Measurements from ENCODE around the gene ADAMTS4. TPM values are rescaled to one million over a fixed set of nuclear protein-coding genes. Genes with fewer than 3 reads are reported as not detected.

ADAMTS4 gene
- total RNA-seq, 1 donor from 2014 or later: 1.3 TPM

DNA sequence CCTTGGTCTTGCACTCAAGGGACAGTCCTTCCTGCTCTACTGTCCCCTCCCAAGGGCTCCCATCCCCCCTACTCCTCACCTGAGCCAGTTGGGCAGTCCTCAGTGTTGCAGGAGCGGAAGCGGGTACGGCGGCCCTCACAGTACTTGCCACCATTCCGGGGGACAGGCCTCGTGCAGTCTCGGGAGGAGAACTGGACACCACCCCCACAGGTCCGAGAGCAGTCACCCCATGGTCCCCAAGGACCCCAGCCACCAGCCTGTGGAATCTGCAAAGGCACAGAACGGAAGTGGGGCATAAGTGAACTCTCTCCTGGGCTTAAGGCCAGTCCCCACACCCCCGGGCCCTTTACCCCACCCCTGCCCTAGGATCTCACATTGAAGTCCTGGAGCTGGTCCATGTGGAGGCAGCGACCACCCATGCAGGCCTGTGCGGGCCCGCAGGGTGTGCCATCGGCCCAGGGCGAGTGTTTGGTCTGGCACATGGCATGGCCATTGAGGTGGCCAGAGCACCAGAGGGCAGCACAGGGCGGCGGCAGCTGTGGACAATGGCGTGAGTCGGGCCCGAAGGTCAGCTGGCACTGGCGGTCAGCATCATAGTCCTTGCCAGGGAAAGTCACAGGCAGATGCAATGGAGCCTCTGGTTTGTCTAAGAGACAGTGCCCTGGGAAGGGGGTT is 5.2 kb downstream of the ADAMTS4 start:
- no peak for ATAC-seq

DNA sequence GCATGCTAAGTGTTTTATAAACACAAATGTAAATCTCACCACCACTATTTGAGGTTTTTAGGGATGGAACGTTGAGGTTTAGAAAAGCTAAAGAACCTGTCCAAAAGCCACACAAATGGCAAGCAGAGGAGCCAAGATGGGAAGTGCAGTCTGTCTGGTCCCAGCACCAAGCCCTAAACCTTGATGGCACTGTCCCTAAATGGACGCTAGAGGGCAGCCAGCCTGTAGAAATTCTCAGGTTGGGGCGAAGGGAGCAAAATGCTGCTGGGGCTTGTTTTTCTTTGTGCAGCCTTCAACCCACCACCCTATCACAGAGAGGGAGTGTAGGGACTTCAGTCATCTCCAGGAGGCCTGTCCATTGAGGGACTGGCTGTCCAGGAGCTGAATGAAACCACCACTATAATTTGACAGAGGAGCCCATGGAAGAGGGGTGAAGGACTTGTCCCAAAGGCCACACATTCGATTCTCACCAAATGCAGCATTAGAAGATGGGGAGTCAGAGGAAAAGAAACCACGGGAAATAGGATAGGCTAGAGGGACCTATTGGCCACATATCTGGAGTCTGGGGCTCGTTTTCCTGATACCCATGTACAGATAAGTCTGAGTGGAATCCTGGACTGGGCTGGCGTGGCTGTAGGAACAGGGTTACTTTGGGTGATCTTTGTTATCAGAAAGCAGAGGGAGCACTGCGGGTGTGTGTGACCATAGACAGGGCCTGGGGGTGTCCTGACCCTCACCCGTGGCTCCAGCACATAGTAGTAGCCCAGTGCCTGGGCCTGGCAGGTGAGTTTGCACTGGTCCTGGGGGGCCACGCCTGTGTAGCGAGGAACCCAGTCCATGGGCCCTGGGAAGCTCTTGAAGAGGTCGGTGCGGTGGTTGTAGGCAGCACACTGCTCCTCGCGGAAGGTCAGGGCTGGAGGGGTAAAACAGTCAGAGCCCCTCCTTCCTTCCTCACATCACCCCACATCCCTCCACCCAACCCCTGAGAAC is 6.1 kb downstream of the ADAMTS4 start:
- peak; percentile 65 for ATAC-seq

DNA sequence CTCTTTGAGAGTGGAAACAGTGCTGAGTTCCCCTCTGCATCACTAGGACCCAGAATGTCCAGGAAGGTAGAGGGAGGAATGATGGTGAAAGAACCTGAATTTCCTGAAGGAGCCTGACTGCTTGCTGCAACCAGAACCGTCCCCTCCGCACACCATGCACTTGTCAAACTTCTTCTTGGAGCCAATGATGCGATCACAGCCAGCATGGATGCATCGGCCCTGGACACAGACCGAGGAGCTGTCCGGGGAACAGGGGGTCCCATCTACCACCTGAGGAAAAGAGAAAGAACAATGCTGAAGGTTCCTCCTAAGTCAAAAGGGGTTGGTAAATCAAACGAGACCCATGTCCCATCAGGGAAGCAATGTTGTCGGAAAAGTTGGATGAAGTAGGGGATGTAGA is 6.9 kb downstream of the ADAMTS4 start:
- no peak for ATAC-seq

DNA sequence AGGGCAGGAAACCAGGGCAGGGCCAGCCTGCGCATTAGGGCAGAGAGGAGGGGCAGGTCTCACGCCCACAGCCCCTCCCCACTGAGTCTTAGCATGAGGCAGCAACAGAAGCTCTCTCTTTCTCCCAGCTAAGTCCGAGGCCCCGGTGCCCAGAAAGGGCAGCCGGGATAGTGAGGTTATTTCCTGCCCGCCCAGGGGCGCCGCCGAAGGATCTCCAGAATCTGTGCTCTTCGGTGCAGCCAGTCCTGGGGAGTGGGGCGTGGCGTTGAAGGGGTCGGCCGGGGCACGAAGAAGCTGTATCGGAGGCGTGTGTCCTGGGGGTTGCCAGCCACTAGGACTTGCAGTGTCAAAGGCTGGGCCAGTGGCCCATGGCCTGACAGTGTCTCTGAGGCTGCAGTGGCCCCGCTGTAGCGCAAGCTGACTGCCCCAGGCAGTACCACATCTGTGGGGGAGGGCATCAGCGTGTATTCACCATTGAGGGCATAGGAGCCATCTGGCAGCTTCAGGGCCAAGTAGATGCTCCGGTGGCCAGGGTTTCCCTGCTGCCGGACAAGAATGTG is 7.8 kb downstream of the ADAMTS4 start:
- no peak for ATAC-seq

DNA sequence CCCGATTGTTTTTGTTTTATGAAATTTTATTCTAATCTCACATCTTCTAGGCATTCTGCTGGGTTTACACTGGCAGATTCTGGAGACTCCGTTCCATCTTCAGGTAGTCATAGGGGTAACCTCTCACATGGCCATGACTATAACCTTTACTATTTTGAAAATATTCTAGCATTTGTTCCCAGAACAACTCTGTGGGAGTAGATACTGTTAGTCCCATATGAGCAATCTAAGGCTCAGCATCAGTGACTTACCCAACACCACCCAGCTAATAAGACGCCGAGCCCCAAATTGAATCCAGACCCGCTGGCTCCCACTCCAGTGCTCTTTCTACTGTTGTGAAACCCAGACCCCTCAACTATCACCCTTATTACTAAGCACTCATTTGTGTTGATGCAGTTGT is 9.8 kb downstream of the ADAMTS4 start:
- ATAC-seq: no peak

DNA sequence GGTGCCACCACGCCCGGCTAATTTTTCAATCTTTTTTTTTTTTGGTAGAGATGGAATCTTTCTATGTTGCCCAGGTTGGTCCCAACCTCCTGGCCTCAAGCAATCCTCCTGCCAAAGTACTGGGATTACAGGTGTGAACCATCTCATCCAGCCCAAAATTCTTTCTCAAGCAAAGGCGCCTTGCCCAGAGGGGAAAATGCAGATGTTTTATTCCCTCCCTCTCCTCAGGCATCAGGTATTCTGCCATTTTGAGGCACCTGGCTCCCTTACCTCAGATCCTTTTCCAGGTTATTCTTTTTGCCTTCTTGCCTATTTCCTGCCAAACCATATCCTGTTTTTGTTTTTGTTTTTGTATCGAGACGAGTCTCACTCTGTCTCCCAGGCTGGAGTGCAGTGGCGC is 10.5 kb downstream of the ADAMTS4 start:
- ATAC-seq: no peak

DNA sequence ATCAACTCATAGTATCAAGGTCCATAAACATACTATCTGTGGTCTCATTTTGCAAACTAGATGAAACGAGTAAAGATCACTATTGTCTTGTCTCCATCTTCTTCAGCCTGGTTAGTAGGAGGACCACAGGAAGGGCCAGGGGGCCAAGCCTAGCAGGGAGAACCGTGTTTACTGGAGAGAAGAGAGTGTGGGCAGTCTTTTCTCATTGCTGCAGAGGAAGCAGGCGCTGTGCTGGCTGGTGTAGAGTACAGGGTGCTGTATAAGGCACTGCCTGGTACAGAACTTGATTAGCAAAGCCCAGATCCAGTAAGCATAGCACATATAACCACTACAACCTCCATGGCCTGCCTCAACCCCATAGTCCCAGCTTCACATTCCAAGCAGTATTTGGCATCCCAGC is 11.5 kb downstream of the ADAMTS4 start:
- ATAC-seq: peak; percentile 17

DNA sequence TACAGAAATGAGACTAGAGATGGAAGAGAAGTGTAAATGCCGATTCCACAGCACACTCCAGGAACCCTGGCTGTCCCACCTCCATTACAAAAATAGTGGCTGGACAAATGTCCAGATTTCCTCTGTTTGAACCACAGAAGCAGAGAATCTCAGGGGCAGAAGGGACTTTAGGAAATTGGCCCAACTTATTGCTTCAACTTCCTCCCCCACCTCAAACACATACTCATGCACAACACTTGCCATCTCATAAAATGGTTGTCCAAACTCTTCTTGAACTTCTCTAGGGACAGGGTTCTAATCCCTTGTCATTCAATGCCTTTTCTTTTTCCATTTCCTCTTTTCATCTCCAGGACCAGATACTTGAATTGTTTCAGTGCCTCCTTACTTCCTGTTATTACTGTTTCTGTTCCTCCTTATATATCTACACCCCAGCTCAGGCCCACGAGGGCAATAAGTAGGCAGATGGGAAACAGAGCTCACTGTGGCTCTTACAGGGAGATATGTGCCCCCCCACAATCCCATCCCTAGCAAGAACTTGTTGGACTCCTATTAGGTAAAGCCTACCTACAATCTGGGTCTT is 13.0 kb downstream of the ADAMTS4 start:
- peak; percentile 27 for ATAC-seq

DNA sequence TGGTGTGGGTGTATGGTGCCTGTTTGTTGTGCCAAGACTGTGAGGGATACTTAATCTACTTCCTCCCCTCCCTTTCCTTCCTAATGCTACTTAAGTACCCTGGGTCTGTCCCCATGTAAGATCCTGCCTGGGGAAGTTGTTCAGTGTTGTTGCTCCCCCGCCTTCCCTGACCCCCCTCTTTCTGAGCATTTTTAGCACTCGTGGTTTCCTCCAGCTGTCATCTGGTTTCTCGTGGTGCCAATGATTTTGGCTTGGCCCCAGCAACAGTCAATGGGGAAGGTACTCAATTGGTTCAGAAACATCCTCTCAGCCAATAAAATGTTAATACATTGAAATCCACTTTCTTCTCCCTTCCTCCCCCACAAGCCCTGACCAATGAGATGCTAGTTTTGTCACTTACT is 13.6 kb downstream of the ADAMTS4 start:
- ATAC-seq: peak; percentile 57

DNA sequence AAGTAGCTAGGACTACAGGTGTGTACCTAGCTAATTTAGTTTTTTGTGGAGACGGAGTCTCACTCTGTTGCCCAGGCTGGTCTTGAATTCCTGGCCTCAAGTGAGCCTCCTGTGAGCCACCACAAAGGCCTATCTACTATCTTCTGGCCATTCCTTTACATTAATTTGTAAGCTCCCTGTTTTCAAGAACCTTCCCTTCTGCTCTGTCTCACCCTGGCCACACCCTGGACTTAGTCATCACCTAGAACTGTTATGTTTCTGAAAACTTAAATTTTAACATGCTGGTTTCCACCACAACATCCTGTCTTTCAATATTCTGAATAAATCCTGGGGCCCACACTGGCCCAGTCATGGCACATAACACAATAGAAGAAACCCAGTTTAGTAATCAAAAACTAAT is 16.6 kb downstream of the ADAMTS4 start:
- ATAC-seq: peak; percentile 18

DNA sequence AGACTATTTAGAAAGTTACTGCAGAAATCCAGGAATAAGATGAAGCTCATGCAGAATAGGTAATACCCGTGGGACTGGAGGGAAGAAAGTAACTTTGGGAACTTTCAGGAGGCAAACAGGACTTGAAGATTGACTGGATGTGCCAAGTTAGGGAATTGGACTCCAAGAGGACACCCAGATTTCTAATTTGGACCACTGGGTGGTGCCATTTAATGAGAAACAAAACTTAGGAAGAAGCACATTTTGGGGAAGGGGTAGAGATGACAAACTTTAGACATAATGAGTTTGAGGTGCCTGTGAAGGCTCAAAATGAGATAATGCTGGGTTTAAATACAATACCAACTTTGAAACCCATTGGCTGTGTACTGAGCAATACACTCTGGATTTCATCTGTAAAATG is 18.2 kb downstream of the ADAMTS4 start:
- no peak for ATAC-seq

DNA sequence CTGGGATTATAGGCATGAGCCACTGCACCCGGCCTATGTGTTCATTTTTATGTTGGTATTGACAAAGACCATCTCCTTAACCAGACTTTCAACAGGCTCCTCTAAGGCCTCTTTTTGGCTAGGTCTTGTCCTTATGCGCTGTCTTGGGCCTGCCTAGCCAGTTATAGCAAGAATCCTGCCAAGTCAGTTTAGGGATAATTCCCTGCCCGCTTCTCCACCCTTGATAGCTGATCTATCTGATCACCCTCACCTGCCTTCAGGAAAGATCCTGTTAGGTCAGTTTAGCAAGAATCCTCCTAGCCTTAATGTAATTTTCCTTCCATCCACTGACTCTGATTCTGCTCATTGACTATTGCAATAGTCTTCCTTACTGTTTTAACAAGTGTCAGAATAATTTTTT is 19.2 kb downstream of the ADAMTS4 start:
- ATAC-seq: peak; percentile 76

DNA sequence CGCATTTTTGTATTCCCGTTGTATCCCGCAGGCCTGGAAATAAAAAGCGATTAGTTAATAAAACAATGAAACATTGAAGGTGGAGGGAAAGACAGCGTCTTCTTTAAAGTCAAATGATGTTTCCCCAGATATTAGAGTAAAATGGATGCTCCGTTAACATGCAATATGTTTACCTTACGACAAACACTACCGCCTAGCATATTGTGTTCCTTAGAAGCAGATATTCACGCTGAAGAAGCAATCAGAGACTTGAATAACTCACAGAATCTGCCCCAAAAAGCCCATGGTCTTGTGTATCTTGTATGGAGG is 21.0 kb downstream of the ADAMTS4 start:
- no peak for ATAC-seq

DNA sequence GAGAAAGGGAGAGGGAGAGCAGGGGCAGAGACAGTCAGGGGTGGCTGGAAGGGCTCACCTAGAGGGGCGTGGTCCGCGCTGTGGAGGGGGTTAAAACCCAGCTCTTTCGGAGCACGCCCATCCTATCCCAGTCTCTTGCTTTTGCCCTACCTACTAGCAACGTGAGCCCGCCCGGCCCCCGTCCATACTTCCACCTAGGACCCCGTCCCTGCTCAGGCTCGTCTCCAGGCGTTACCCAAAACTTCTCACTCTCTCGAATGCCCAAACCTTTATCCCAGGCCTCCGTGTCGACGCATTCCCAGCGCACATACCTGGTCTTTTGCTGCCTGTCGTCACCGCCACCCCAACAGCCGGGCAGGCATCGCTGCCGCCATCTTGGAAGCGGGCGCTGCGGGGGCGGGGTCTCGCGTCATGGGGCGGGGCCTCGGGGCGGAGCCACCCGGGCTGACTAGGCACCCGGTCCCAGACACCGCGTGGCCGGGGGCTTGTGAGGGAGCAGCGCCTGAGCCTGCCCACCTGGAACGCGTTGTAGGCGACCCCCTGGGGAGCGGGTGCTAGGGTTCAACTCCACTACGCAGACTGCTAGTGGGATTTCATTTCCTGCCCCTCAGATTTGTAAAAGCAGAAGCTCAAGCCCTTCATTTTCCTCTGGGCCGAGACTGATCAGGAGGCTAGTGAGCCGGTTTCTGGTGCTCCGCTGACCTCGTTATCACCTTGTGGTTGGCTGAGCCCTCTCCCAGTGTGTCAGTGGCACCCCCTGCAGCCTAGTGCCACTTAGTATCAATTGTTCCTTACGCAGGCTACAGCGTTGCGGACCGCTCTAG is 21.5 kb downstream of the ADAMTS4 start, which contains the start of gene B4GALT3:
B4GALT3 (minus strand) TSS at position 396 of the 824 bp plus-strand sequence. CDS start 1,447 bp downstream, outside the sequence.
- peak; percentile 87 for ATAC-seq

DNA sequence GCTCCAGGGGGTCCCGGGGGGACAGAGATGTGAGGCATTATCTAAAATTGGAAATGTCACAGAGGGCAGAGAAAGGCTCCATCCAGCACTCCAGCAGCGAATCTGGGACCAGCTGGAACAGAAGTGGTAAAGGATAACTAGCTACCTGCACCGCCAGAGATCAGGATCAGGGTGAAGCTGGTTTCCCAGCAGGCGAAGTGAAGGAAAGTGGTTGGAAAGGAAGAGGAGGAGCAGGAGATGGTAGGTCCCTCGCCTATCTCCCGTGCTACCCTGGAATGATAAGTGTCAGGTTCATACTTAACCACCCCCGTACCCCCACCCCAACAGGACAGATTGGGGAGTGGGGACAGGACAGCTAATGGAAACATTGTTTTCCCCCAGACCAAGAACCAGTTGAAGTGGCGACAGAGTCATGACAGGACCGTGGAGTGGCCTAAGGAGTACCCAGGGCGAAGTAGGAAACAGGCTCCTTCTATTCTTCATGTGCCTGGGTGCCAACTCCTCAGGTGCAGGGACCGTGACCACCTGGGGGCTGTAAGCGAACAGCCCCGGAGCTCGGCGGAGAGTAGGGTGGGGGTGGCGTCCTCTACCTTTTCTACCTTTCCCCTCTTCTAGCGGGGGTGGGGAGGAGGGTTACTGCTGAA is 22.3 kb downstream of the ADAMTS4 start:
- peak; percentile 21 for ATAC-seq

DNA sequence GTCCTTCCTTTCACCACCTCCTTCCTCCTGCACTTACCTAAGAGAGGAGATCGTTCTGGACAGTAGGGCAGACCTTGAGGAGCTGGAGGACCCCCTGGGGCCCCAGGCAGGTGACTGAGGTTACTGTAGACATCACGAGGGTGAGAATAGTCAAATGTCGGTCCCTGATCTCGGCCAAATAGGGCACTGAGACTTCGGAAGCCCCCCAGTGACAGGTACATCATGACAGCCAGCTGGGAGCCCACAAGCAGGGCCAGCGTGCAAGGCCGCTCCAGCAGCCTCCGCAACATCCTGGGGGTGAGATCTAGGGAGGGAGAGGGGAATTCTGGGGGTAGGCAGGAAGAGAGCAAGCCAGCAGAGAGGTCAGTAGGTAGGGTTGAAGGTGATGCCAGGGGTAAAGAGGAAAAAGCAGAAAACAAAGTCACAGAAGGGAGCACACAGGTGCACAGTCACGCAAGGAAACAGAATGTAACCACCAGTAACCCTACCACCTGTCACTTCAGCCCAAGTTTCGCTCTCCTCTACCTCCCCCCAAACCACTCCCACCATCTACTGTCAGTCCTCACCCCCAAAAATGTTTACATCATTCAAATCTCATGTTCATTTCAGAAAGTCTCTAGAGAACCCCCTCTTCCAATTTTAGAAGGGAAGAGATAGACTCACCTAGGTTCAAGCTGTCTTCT is 22.9 kb downstream of the ADAMTS4 start:
- no peak for ATAC-seq

DNA sequence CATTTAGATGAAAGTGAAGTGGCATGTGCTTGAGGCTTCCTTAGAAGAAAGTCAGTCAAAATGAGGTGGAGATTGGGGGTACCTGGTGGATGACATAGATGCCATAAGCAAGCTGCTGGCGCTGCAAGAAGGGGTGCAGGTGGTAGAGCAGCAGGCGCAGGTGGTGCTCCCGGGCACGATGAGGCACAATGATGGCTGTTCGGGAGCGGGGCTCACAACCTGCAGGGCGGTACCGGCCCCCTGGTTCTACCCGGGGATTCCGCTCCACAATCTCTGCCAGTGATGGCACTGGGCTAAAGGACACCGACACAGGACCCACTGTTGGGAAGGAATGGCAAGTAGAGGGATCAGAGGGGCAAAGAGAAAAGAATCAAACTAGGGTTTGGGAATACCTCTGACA is 23.9 kb downstream of the ADAMTS4 start:
- ATAC-seq: no peak

DNA sequence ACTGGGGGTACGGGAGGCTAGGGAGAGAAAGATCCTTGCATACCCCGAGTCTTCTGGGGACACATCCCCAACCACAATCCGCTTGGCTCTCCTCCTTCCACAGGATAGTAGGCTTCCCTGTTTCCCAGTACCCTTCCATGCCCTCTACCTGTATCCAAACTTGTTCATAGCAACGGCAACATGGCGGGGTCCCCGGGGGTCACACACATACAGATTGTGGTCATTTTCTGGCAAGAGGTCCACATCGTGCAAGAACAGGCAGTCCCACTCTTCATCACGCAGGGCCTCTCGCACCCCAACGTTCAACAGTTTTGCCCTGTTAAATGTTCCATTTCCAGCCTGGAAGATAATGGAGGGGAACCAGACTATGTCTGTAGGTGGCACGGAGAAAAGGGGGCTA is 25.1 kb downstream of the ADAMTS4 start:
- no peak for ATAC-seq

DNA sequence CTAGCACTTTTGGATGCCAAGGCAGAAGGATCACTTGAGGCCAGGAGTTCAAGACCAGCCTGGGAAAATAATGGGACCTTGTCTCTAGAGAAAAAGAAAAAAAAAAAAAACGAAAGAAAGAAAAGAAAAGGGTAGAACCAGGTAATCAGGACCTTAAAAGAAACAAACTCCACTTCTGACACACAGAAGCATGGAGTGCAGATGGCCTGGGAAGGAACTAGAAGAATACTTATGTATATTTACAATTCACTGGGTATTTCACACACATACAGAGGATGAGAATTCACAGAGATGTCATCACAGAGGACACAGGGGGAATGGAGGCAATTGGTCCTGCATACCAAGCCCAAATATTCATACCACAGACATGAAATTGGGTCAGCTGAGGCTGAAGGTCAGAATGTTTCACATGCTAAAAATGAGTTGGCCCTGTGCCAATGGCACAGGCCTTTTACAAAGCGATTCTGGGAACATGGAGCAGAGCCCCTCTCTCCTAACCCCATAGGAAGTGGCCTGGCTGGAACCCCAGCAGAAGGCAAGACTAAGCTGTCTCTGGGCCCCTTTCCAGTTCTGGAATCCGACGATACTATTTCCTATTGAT is 26.0 kb downstream of the ADAMTS4 start:
- ATAC-seq: no peak

DNA sequence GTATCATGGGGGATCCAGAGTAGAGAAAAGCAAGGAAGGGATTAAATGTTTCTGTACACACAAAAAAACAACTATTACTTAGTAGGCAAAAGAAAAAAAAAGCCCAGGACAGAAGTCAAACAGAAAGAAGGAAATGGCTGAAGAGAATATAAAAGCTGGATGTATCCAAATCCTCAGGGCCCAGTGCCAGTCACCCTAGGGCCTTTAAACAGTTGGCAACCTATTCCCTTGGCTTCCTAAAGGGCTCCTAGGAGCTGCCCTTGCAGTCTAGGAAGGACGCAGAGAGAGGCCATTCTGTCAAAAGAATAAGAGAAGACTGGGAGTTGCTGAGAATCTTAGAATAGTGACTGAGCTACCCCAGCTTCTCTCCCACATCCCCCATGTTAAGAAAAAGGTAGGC is 26.5 kb downstream of the ADAMTS4 start:
- no peak for ATAC-seq

DNA sequence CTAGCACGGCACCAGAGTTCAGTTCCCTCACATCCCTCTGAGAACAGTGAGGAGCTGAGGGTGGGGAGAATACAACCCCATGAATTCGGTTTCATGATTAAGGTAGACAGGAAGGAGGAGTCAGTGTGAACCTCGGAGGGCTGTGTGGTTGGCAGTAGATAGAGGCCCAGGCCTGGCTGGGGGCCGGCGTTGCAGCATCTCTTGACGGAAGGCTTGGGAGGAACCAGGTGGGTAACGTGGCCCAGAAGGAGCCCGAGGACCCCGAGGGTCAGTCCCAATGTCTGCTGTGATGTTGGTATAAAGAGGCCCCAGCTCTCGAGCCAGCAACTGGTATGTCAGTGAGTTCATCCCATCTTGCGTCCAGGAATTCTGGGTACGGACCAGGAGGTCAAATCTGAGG is 27.2 kb downstream of the ADAMTS4 start:
- no peak for ATAC-seq

Measured in esophagus mucosa (tissue), 1 donor.